ENCODE results near the gene DNAJB4. TPM values are rescaled to one million over a fixed set of nuclear protein-coding genes. Genes with fewer than 3 reads are reported as not detected.
A peak's percentile ranks its signal among the peaks of the same experiment; 100 is the strongest.

Gene DNAJB4
- total RNA-seq, 4 donors from 2014 or later: 16.8 to 30.2 (median 24.9) TPM

DNA sequence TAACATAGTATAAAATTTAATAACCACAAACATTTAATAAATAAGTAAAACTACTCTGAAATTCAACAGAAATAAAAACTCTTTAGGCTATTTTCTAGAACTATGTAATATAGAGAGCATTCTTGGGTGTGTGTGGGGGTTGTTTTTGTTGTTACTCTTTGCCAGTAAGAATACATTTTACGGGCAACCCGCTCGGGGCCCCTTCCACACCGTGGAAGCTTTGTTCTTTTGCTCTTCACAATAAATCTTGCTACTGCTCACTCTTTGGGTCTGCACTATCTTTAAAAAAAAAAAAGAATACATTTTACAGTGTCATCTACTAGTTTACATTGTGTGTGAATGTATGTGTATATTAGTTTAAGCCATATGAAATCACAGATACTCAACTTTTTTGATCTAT lies 25.1 kb downstream of the DNAJB4 start:
- H3K27ac ChIP-seq: no peak overlapping the region
- H3K27me3 ChIP-seq: no peaks in the 10 kb centered on the region
- WGBS: 73% methylated on average over 4 of the region's 4 CpGs
- TF ChIP-seq, protein P1, sequence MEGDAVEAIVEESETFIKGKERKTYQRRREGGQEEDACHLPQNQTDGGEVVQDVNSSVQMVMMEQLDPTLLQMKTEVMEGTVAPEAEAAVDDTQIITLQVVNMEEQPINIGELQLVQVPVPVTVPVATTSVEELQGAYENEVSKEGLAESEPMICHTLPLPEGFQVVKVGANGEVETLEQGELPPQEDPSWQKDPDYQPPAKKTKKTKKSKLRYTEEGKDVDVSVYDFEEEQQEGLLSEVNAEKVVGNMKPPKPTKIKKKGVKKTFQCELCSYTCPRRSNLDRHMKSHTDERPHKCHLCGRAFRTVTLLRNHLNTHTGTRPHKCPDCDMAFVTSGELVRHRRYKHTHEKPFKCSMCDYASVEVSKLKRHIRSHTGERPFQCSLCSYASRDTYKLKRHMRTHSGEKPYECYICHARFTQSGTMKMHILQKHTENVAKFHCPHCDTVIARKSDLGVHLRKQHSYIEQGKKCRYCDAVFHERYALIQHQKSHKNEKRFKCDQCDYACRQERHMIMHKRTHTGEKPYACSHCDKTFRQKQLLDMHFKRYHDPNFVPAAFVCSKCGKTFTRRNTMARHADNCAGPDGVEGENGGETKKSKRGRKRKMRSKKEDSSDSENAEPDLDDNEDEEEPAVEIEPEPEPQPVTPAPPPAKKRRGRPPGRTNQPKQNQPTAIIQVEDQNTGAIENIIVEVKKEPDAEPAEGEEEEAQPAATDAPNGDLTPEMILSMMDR (IDR thresholded peaks at IDR 0.05): no peak
- TF ChIP-seq POLR2AphosphoS5 (IDR thresholded peaks at IDR 0.05) (no peak), EP300 (IDR thresholded peaks at IDR 0.05) (no peak), POLR2A (IDR thresholded peaks at IDR 0.05) (no peak)
- peaks cover 6% of the 10 kb centered on the region for H3K4me1 ChIP-seq
- no peak overlapping the region for H3K4me3 ChIP-seq
- no peak for DNase-seq (ENCODE audit: low spot score in 2 of 2)
- H3K36me3 ChIP-seq: no peaks in the 10 kb centered on the region
- H3K9me3 ChIP-seq: no peaks in the 10 kb centered on the region

DNA sequence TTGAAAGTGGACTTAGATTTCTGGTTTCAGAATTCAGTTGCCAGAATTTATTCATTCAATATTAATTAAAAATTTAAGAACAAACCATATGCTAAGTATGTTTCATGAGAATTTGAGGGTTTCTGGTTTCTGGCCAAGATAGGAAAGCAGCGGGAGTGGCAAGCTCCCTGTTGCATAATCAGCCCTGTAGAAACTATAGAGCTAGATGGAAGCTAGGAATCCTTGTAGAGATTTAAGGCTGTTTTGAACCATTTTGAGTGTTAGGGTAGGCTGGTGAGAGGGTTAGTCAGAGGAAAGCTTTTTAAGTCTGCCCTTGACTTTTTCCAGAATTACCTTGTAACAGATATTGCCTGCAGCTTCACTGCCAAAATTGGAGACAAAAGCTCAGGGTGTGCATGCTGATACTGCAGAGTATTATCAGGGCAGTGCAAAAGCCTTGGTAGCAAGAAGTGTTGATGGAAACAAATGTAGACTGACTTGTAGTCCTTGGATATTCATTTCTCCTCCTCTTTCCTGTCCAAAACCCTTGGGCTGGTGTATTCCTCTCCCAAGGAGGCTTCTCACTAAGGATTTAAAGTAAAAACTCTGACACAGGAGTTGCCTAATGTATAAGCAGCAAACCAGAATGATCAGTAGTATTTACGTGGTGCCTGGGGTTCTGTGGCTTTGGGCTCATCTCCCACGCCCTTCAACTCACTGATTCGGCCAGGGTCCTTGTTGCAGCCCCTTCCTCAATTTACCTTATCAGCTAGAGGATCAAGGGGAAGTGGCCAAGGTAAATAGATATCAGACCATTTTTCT lies 28.5 kb downstream of the DNAJB4 start:
- 57% methylated on average over 4 of the region's 4 CpGs for WGBS
- DNase-seq (ENCODE audit: low spot score in 2 of 2): no peak
- Histone ChIP-seq H3K4me1 (peaks cover 7% of the 10 kb centered on the region), H3K27ac (peak overlapping the region; percentile 68), H3K9me3 (no peaks in the 10 kb centered on the region), H3K4me3 (no peak overlapping the region), H3K36me3 (no peaks in the 10 kb centered on the region), H3K27me3 (no peaks in the 10 kb centered on the region)
- TF ChIP-seq, protein P1 (IDR thresholded peaks at IDR 0.05): no peak
- TF ChIP-seq POLR2A (IDR thresholded peaks at IDR 0.05): no peak
- no peak for TF ChIP-seq EP300 (IDR thresholded peaks at IDR 0.05)
- no peak for TF ChIP-seq POLR2AphosphoS5 (IDR thresholded peaks at IDR 0.05)

DNA sequence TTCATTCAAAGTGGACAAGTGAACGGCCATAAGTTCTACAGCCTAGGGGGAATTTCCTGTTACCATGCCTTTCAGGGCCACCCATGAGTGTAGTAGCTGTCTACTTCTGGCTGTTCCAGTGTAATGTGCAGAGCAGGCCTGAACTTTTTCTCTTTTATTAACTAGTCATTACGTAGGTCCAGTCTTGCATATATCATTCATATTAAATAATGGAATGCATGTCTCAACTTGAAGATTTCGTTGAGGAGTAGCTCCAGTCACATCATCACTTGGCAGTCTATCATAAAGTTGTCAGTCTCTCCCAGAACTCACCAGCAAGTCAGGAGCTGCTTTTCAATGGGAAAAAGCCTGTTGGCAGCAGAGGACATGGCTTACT lies 29.0 kb downstream of the DNAJB4 start:
- 48% methylated on average over 3 of the region's 3 CpGs for WGBS

DNA sequence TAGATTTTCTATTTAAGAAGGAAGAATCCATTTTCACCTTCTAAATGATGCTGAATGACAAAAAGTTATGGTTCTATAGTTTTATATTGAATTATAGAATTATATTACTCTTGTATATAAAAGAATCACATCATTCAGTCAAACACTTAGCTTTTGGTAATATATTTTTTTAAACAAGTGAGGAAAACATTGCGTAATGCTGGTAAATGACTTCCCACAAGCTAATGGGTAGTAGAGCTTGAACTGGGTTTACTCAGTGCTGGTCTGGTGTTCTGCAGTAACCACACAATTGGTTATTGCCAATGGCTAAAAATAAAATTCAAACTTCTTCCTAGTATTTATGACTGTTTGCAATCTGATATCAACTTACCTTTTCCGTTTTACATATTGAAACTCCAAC lies 30.4 kb downstream of the DNAJB4 start:
- H3K4me1 ChIP-seq: peaks cover 11% of the 10 kb centered on the region
- TF ChIP-seq POLR2AphosphoS5 (IDR thresholded peaks at IDR 0.05) (no peak), POLR2A (IDR thresholded peaks at IDR 0.05) (no peak), EP300 (IDR thresholded peaks at IDR 0.05) (no peak)
- TF ChIP-seq, protein P1 (IDR thresholded peaks at IDR 0.05): no peak
- WGBS: 94% methylated on average over 2 of the region's 2 CpGs

More for the DNA sequence above, 29.0 kb downstream of the DNAJB4 start:
- no peak for DNase-seq (ENCODE audit: low spot score in 2 of 2)
- peak overlapping the region; percentile 68 for H3K27ac ChIP-seq
- peaks cover 11% of the 10 kb centered on the region for H3K4me1 ChIP-seq
- no peaks in the 10 kb centered on the region for H3K36me3 ChIP-seq
- no peaks in the 10 kb centered on the region for H3K9me3 ChIP-seq
- no peaks in the 10 kb centered on the region for H3K27me3 ChIP-seq
- no peak overlapping the region for H3K4me3 ChIP-seq
- TF ChIP-seq POLR2AphosphoS5 (IDR thresholded peaks at IDR 0.05) (no peak), POLR2A (IDR thresholded peaks at IDR 0.05) (no peak), EP300 (IDR thresholded peaks at IDR 0.05) (no peak)
- TF ChIP-seq, protein P1 (IDR thresholded peaks at IDR 0.05): no peak

DNA sequence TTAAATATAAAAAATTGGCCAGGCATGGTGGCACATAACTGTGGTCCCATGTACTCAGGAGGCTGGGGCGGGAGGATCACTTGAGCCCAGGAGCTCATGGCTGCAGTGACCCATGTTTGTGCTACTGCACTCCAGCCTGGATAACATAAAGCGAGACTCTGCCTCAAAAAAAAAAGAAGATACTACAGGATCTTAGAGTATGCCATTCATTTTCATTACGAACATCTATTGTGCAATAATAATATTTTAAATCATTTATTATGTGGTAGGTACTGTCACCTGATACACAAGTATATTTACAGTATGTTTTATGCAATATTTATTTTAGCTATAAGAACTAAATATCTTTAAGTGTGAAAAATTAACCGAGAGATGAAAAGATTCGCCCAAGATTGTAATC lies 31.7 kb downstream of the DNAJB4 start:
- Histone ChIP-seq H3K4me1 (peaks cover 11% of the 10 kb centered on the region), H3K27ac (no peak overlapping the region), H3K36me3 (no peaks in the 10 kb centered on the region), H3K4me3 (no peak overlapping the region), H3K9me3 (no peaks in the 10 kb centered on the region), H3K27me3 (no peaks in the 10 kb centered on the region)
- 77% methylated on average over 5 of the region's 5 CpGs for WGBS
- TF ChIP-seq POLR2AphosphoS5 (IDR thresholded peaks at IDR 0.05) (no peak), EP300 (IDR thresholded peaks at IDR 0.05) (no peak), POLR2A (IDR thresholded peaks at IDR 0.05) (no peak)
- TF ChIP-seq, protein P1 (IDR thresholded peaks at IDR 0.05): no peak
- no peak for DNase-seq (ENCODE audit: low spot score in 2 of 2)

More for the DNA sequence above, 30.4 kb downstream of the DNAJB4 start:
- no peak for DNase-seq (ENCODE audit: low spot score in 2 of 2)
- Histone ChIP-seq H3K27ac (no peak overlapping the region), H3K27me3 (no peaks in the 10 kb centered on the region), H3K4me3 (no peak overlapping the region), H3K9me3 (no peaks in the 10 kb centered on the region), H3K36me3 (no peaks in the 10 kb centered on the region)

Measured in suprapubic skin (tissue), 4 donors.